NCI-H1694 treated with DMSO at 0.1 percent for 48 hours (cell line): ENCODE results near the gene TTYH3.
"Not testable (repeated sequence)": the region's sequence is repeated elsewhere in the genome, so short reads cannot be mapped to it uniquely, and the experiment has no call there.

Source experiments
- DNase-seq: peaks from one replicate; lab custom pipeline; 2025; lab: John Stamatoyannopoulos, UW

The TTYH3 gene

DNA sequence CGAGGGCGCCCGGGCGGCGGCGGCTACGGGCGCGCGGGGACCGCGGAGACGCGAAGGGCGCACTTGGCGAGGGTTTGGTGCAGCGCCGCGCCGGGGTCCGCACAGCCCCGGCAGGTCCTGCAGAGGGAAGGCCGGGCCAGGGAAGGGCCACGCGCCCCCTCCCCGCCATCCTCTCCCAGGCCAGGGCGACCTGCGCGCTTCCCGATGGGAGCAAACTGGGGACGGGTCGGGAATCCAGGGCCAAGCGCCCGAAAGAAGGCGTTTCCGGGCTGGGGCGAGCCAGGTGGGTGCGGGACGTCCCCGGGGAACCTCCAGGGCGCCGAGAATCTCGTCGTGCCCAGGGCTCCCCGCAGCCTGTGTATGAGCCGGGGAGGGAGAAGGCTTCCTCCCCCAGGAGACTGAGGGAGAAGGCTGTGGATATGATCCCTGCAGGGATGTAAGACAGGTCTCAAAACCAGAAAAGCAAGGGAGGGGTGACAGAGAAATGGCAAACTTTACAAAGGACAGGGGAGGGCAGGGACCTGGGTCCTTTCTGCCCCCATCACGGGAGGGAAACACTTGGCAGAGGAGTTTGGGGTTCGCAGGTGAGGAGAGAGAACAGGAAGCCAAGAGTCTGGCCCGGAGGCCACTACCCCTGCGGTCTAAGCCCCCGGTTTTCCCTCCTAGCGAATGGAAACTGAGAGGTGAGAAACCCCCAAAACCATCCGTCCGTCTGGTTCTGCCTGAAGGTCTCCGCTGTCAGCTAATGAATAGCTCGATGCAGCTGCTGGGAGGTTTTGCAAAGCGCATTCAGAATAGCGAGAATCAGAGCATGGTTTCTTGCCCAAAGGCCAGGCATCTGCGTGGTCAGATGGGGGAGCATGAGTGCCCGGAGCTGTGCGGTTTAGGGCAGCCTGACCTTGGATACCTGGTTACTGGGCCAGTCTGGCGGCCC lies 56.9 kb downstream of the TTYH3 start:
- DNase-seq, result no peak

DNA sequence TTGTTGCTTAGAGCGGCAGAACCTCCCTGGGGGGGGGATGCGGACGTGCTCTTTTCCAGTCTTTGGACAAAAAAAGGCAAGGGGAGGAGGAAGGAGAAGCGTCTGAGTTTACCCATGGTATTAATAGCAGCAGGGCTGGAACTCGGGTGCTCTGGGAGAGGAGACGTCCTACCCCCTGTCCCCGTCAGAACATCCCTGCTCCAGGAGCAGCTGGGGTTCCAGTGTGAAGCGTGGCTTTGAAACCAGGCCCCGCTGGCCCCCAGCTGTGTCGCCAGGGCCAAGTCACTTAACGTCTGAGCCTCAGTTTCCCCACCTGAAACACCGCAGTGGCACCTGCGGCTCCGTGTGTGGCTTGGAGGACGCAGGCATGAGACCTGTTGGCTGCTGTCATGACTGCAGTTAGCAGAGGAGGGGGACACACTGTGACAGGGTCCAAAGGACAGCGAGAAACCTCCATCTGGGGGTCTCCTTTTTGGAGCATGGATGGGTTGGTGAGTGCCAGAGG lies 57.6 kb downstream of the TTYH3 start:
- no peak for DNase-seq

- no peak for DNase-seq
These were observed 58.3 kb downstream of the TTYH3 start for GRCh38 chr7:2689951-2690705.

DNA sequence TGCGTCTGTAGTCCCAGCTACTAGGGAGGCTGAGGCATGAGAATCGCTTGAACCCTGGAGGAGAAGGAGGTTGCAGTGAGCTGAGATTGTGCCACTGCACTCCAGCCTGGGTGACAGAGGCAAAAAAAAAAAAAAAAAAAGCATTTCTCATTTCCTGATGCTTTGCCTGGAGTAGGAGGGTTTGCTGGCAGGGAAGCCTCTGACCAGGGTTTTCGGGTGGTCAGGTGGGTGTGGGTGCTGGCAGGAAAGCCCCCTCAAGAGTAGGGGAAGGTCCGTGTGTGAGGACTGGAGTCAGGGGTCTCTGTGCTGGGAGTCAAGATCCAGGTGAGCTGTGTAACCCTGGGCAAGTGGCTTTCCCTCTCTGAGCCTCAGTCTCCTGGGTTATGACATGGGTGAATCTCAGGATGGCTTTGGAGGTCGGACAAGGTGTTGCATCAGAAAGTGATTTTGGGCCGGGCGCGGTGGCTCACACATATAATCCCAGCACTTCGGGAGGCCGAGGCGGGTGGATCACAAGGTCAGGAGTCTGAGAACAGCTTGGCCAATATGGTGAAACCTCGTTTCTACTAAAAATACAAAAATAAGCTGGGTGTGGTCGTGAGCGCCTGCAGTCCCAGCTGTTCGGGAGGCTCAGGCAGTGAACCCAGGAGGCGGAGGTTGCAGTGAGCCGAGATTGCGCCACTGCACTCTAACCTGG lies 59.4 kb downstream of the TTYH3 start:
- no peak for DNase-seq

GRCh38 chr7:2691932-2692439 lies 60.2 kb downstream of the TTYH3 start:
- not testable (repeated sequence) for DNase-seq

DNA sequence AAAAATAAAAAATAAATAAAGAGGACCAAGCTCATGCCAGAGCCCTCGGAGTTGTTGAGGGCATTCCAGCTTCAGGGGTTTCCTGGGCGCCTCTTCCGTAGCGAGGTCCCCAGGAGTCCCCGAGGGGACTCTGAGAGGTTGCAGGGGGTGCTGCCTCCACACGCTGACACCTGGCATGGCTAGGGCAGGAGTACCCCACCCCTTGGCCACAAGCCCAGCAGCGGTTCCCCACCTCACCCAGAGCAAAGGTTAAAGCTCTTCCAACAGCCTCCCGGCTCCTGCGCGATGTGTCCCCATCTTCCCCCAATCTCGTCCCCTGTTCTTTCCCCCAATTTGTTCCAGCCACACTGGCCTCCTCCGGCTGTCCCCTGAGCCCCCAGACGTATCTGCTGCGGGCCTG lies 60.8 kb downstream of the TTYH3 start:
- no peak for DNase-seq

DNA sequence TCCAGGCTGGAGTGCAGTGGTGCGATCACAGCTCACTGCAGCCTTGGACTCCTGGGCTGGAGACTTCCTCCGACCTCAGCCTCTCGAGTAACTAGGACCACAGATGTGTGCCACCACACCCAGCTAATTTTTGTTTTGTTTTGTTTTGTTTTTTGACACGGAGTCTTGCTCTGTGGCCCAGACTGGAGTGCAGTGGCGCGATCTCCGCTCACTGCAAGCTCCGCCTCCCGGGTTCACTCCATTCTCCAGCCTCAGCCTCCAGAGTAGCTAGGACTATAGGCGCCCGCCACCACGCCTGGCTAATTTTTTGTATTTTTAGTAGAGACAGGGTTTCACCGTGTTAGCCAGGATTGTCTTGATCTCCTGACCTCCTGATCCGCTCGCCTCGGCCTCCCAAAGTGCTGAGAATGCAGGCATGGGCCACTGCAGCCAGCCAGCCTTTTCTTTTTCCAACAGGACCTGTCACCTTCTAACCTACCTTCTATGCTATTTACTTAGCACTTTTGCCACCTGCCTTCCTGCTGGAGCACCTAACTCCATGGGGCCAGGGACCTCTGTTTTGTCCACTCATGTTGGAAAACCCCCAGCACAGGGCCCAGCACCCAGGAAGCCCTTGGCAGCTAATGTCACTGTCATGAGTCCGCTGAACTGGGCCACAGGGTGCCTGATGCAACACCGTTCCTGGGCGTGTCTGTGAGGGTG lies 61.8 kb downstream of the TTYH3 start:
- not testable (repeated sequence) for DNase-seq

- DNase-seq, result not testable (repeated sequence)
These were observed 62.3 kb downstream of the TTYH3 start for GRCh38 chr7:2694122-2694436.

DNA sequence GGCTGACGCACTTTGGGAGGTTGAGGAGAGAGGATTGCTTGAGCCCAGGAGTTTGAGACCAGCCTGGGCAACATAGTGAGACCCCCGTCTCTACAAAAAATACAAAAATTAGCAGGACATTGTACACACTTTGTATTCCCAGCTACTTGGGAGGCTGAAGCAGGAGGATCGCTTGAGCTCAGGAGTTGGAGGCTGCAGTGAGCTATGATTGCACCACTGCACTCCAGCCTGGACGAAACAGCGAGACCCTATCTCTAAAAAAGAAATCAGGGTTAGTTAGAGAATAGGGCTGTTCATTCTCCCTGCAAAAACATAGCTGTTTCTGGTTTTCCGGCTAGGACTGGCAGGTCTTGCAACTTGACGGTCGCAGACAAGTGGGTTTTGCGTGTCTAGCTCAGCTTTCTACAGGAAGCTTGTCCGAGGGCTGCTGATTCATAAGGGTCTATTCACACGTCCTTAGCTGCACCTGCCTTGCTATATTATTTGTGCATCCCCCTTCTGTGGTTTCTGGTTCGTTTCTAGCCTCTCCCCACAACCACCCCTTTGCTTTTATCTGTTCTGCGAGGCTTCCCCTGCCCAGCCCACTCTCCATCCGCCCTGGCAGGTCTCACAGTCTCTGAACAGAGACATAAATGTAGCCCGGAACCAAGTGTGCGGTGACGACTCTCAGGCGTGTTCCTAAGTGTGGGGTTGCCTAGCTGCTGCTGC lies 66.9 kb downstream of the TTYH3 start:
- DNase-seq, result no peak

GRCh38 chr7:2699289-2699620 lies 67.5 kb downstream of the TTYH3 start:
- no peak for DNase-seq

GRCh38 chr7:2700141-2700850 lies 68.5 kb downstream of the TTYH3 start:
- DNase-seq, result no peak

DNA sequence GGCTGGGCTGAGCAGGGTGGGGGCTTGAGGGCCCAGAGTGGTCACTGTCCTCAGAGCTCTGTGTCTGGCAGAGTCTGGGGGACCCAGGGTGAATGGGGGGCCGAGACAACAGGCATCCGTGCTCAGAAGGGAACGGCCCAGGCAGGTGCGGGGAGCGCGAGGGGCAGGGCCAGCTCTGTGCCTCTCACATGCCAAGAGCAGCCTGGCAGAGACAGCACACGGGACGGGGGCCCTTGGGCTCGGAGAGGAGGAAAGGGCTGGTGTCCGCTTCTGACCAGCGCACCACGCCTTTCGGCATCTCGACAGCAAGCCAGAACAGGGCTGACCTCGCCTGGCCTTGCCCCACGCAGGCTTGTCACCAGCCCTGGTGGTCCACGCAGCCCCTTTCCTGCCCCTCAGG lies 69.6 kb downstream of the TTYH3 start:
- no peak for DNase-seq

DNA sequence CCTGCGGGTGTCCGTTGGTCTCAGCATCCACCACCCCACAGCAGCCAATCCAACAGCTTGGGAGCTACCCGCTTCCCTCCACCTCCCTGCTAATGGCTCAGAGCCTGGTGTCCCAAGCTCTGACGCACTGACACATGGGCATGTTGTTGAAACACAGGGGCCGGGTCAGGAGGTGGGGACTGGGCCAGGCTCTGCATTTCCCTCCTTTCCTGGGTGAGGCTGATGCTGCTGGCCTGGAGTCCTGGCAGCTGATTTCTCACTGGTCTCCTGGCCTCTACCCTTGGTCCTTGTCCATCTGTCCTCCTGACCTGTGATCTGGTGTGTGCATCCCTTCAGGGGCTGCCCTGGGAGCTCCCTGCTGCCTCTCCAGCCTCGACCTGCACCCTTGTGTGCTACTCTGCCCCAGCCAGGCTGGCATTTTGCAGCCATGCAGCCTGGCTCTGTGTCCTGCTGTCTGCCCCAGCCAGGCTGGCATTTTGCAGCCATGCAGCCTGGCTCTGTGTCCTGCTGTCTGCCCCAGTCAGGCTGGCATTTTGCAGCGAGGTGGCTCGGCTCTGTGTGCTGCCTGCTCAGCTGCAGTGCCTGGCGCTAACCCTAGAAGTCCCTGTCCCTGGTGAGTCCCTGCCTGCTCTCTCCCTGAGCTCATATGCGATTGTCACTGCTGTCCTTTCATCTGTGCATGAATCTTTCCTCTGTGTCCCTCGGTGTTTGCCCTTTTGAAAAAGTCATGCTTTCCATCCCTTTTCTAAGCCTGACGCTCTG lies 70.2 kb downstream of the TTYH3 start:
- DNase-seq, result no peak

GRCh38 chr7:2702594-2702957 lies 70.8 kb downstream of the TTYH3 start:
- no peak for DNase-seq

DNA sequence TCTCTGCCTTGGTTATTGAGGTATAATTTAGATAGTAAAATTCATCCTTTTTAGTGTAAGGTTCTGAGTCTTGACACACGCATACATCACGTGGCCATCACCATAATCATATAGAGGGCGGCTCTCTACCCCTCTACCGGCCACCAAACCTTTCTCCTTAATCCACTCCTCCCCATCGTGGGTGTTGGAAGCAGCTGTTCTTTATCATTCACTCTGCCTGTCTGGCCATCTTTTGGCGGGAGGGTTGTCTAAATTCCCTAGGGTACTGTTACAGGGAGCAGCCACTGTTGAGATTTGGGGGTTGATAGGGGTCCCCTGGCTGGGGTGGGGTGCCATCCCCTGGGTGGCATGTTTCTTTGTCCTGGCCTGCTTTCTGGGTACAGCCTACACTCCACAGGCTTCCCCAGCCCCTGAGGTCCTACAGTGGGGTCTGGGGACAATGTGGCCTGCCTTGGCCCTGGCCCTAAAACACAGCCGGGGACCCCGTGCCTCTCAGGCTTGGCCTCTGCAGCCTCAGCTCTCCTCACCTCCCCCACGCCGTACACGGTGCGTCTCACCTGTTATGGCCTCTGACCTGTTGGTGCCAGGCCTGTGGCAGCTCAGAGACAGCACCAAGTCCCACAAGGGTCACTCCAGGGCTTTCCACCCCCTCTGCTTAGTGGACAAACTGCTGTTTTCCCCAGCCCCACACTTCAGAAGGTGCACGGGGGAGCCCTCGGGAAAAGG lies 73.7 kb downstream of the TTYH3 start:
- DNase-seq, result no peak

DNA sequence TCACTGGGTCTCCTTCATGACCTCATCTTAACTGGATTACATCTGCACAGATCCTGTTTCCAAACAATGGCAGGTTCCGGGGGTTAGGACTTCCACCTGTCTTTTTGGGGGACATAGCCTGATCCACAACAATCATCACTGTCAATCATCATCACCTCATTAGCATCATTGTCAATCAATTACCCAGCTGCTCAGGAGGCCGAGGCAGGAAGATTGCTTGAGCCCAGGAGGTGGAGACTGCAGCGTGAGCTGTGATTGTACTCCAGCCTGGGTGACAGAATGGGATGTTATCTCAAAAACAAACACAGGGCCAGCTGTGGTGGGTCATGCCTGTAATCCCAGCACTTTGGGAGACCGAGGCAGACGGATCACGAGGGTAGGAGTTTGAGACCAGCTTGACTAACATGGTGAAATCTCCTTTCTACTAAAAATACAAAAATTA lies 74.9 kb downstream of the TTYH3 start:
- no peak for DNase-seq

- DNase-seq, result no peak
These were observed 75.7 kb downstream of the TTYH3 start for GRCh38 chr7:2707481-2707880.

DNA sequence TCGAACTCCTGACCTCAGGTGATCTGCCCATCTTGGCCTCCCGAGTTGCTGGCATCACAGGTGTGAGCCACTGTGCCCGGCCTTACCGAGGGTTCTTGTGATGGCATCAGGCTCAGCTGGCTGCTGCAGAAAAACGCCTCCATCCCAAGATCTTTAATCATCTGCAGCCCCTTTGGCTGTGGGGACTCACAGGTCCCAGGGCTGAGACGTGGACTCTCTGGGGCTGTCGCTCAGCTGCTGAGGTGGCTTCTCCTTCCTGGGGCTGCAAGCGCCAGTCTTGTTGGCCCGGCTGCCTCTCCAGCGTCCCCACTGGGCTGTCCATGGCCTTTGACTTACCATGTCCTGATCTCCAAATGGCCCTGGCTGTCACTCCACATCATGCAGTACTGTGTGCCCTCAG lies 76.3 kb downstream of the TTYH3 start:
- DNase-seq, result no peak
